Measurements from ENCODE around the gene ATP7A. TPM values are rescaled to one million over a fixed set of nuclear protein-coding genes. Genes with fewer than 3 reads are reported as not detected.

Gene ATP7A
- total and polyA plus RNA-seq, 9 of the 15 experiments (the other 6 are each of a cell fraction or from before 2014, with no cell fraction given), result 7.8 to 22.7 (median 11.6) TPM

GRCh38 chrX:78092296-78092695 is 181.8 kb downstream of the ATP7A start:
- ChIA-PET POLR2A (no interaction called here), CTCF (ENCODE audit: low intra/inter-chr PET ratio) (no interaction called here)
- ATAC-seq (peak; percentile 91), DNase-seq (ENCODE audit: extremely low read depth in 1 of 4, low spot score in 3 of 4) (peak in 1 of 4 experiments; percentile 41), FAIRE-seq (peak; percentile 67)
- no peak overlapping the region for H3K27ac ChIP-seq (ENCODE audit: extremely low read depth, low read depth, low read length)
- no peaks in the 10 kb centered on the region for H4K20me1 ChIP-seq (replicated peaks; ENCODE audit: control insufficient read depth, insufficient read depth, low read length)
- no peaks in the 10 kb centered on the region for H3K36me3 ChIP-seq (ENCODE audit: control insufficient read depth, insufficient read depth, low read length)
- intact Hi-C loops (cut with micrococcal nuclease), result no loop called here
- no peaks in the 10 kb centered on the region for H3K9me3 ChIP-seq (replicated peaks; ENCODE audit: control insufficient read depth, insufficient read depth, low read depth, low read length)
- H3K4me2 ChIP-seq (ENCODE audit: insufficient read depth, low read length), result no peak overlapping the region
- 0% methylated on average over 2 of the region's 2 CpGs for WGBS (ENCODE audit: insufficient coverage, low coverage, missing lambda C conversion rate)
- H3K27me3 ChIP-seq (ENCODE audit: control insufficient read depth in 2 of 2, insufficient read depth in 2 of 2, low read length in 2 of 2), result no peaks in the 10 kb centered on the region
- H3K9ac ChIP-seq (ENCODE audit: insufficient read depth in 1 of 2, low read depth in 2 of 2, low read length in 2 of 2), result no peak overlapping the region
- no peaks in the 10 kb centered on the region for H3K4me1 ChIP-seq (replicated peaks in 1 of 2; ENCODE audit: control insufficient read depth in 2 of 2, insufficient read depth in 2 of 2, low read length in 2 of 2)
- no peaks in the 10 kb centered on the region for H3K79me2 ChIP-seq (ENCODE audit: control insufficient read depth, insufficient read depth, low read length)
- TF ChIP-seq ZBTB49 (CRISPR knock-in tag; IDR thresholded peaks at IDR 0.05; ENCODE audit: borderline replicate concordance), result no peak
- TF ChIP-seq REST (IDR thresholded peaks at IDR 0.05; ENCODE audit: borderline replicate concordance), result peak; percentile 32; the same call in 1 of the 2 replicates
- no peak for TF ChIP-seq REST (CRISPR knock-in tag; IDR thresholded peaks at IDR 0.05; ENCODE audit: low read depth)
- 0 out of 2 replicates have a peak, but pooled peaks have one; percentile 8 for TF ChIP-seq SMC3 (conservative IDR thresholded peaks at IDR 0.05; ENCODE audit: insufficient read depth, low read depth, low read length)
- TF ChIP-seq, protein P1, sequence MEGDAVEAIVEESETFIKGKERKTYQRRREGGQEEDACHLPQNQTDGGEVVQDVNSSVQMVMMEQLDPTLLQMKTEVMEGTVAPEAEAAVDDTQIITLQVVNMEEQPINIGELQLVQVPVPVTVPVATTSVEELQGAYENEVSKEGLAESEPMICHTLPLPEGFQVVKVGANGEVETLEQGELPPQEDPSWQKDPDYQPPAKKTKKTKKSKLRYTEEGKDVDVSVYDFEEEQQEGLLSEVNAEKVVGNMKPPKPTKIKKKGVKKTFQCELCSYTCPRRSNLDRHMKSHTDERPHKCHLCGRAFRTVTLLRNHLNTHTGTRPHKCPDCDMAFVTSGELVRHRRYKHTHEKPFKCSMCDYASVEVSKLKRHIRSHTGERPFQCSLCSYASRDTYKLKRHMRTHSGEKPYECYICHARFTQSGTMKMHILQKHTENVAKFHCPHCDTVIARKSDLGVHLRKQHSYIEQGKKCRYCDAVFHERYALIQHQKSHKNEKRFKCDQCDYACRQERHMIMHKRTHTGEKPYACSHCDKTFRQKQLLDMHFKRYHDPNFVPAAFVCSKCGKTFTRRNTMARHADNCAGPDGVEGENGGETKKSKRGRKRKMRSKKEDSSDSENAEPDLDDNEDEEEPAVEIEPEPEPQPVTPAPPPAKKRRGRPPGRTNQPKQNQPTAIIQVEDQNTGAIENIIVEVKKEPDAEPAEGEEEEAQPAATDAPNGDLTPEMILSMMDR (IDR thresholded peaks at IDR 0.05 in 2 of 3, conservative IDR thresholded peaks at IDR 0.05 in 1 of 3; ENCODE audit: insufficient read depth in 2 of 3, low read depth in 1 of 3, low read length in 3 of 3), result peak; percentile 45 to 49 (median 45)
- peak in 1 of 2 experiments; percentile 39; a peak in 2 of 4 replicates for TF ChIP-seq RAD21 (CRISPR knock-in tag; conservative IDR thresholded peaks at IDR 0.05 in 1 of 2, IDR thresholded peaks at IDR 0.05 in 1 of 2)
- H3K9me1 ChIP-seq (ENCODE audit: control insufficient read depth, insufficient read depth, low read length), result no peaks in the 10 kb centered on the region
- in situ Hi-C loops (cut with MboI), result no loop called here
- BruUV-seq (replicated peaks), result no TSS peak
- no peak overlapping the region for H3K4me3 ChIP-seq
- 0 out of 2 replicates have a peak overlapping the region, but pooled peaks have one; percentile 40 for H2AFZ ChIP-seq (ENCODE audit: low read depth, low read length)

Data from K562 (cell line).